Rectal smooth muscle tissue (tissue), 1 donor: ENCODE data around the gene NTRK2.

Source experiments
- H3K27ac ChIP-seq: one replicate; pipeline ENCODE4 v1.7.0; 2013; ENCODE audit warnings: low read depth, low read length, inconsistent platforms
- H3K27me3 ChIP-seq: one replicate; pipeline ENCODE4 v1.7.0; 2013; ENCODE audit warnings: low read length; ENCODE audit not compliant: control insufficient read depth, insufficient read depth
- H3K36me3 ChIP-seq: one replicate; pipeline ENCODE4 v1.7.0; 2013; ENCODE audit warnings: low read length; ENCODE audit not compliant: control insufficient read depth, insufficient read depth
- H3K4me1 ChIP-seq: one replicate; pipeline ENCODE4 v1.7.0; 2013; ENCODE audit warnings: low read length; ENCODE audit not compliant: control insufficient read depth, insufficient read depth
- H3K4me3 ChIP-seq: one replicate; pipeline ENCODE4 v1.7.0; 2013; ENCODE audit warnings: low read length
- H3K9ac ChIP-seq: one replicate; pipeline ENCODE4 v1.7.0; 2013; ENCODE audit warnings: low read length

NTRK2 gene

GRCh38 chr9:84775056-84775643 lies 105.6 kb downstream of the NTRK2 start:
- no peak overlapping the region for H3K4me3 ChIP-seq
- H3K27ac ChIP-seq = no peak overlapping the region
- no peak overlapping the region for H3K9ac ChIP-seq
- H3K36me3 ChIP-seq = no peaks in the 10 kb centered on the region
- no peaks in the 10 kb centered on the region for H3K4me1 ChIP-seq
- H3K27me3 ChIP-seq = no peaks in the 10 kb centered on the region

DNA sequence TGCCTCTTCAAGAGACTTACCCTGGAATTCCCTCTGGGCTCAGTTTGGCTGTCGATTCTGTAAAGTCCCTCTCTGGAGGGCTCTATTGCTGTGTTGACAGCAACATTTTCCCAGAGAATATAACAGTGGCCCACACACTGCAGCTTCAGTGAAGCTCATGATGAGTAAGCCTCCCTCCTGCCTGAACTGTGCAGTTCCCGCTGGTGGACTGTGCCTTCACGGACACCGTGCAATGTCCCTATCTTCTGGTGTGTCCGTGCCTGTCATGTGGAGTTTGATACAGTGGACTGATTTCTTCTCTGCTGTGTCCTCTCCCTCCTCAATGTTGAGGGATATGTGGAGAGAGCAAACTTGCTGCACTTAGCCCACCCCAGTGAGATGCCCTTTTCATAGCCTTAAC lies 109.0 kb downstream of the NTRK2 start:
- Histone ChIP-seq H3K27me3 (no peaks in the 10 kb centered on the region), H3K36me3 (no peaks in the 10 kb centered on the region), H3K4me1 (no peaks in the 10 kb centered on the region), H3K4me3 (no peak overlapping the region), H3K9ac (no peak overlapping the region), H3K27ac (no peak overlapping the region)

GRCh38 chr9:84779883-84780282 lies 110.4 kb downstream of the NTRK2 start:
- H3K36me3 ChIP-seq = no peaks in the 10 kb centered on the region
- no peak overlapping the region for H3K27ac ChIP-seq
- H3K4me1 ChIP-seq = no peaks in the 10 kb centered on the region
- no peaks in the 10 kb centered on the region for H3K27me3 ChIP-seq
- H3K4me3 ChIP-seq = no peak overlapping the region
- H3K9ac ChIP-seq = no peak overlapping the region

GRCh38 chr9:84780385-84780784 lies 110.9 kb downstream of the NTRK2 start:
- Histone ChIP-seq H3K27ac (no peak overlapping the region), H3K4me3 (no peak overlapping the region), H3K36me3 (no peaks in the 10 kb centered on the region), H3K4me1 (no peaks in the 10 kb centered on the region), H3K27me3 (no peaks in the 10 kb centered on the region), H3K9ac (no peak overlapping the region)

GRCh38 chr9:84781458-84781857 lies 111.9 kb downstream of the NTRK2 start:
- Histone ChIP-seq H3K27ac (no peak overlapping the region), H3K27me3 (no peaks in the 10 kb centered on the region), H3K36me3 (no peaks in the 10 kb centered on the region), H3K4me3 (no peak overlapping the region), H3K9ac (no peak overlapping the region), H3K4me1 (no peaks in the 10 kb centered on the region)

DNA sequence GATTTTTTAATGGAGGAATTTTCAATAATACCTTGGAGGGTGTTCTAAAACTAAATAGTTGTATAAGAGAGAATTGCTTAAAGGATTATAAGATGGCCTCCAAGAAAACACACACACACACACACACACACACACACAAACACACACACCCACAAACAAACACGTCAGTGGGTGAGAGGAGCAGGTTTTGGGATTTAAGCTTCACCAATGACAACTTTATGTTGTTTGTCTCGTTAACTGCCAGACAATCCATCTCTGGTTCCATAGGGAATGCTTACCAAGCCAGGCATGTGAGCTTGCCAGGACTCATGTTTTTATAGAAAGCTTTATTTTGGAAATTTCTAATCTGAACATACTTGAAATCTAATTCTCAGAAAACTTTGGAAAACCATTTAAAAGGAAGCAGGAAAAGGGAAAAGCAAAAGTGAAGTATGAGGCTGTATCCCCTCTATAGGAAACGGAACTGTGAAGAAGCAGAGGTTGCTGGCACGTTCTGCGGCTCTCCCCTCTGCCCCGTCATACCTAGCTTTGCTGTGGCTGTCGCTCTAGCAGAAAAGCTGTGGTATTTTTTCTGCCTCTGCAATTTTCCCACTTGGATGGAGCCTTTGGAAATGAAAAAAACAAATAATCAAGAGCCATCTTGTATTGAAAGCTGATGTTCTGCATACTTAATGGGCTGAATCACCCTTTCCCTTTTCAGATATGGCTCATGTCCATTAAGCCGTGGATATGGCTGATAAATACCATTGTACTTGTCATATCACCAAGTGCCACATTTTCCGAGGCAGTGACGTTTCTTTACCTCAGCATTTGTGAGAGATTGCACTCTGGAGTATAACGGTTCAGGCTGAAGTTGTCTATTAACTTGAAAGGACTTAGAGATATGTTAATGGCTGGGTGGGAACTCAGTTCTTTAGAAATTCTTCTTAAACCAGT lies 112.7 kb downstream of the NTRK2 start:
- Histone ChIP-seq H3K9ac (no peak overlapping the region), H3K4me1 (no peaks in the 10 kb centered on the region), H3K36me3 (no peaks in the 10 kb centered on the region), H3K27me3 (no peaks in the 10 kb centered on the region), H3K27ac (no peak overlapping the region), H3K4me3 (no peak overlapping the region)

DNA sequence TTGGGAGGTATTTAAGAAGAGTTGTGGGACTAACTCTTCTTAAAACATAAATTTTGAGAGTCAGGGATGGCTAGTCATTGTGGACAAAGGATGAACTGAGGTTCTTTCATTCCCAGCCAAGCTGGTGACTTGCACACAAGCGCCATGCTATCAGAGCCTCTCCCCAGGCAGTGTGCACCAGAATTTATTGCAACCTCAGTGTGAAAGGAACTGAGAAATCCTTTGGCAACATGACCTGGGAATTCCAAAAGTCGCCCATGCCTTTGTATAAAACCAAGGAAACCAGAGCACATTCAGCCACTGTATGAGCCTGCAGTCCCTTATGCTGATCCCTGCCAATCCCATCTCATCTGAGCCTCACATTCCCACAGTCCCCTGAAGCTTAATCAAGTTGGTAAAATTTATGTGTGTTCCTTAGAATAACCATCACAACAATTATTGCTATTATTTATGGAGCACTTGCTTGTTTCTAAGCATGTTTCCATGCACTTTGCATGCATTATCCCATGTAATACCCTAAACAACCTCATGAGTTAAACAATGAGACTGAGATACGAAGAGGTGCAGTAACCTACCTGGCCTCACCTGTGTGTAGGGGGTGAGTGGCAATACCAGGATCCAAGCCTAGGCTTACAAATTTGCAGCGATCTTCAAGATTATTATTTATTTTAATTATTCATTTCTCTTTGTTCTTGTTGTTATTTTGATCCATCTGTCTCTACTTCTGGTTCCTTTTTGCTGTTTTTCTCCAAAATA lies 116.4 kb downstream of the NTRK2 start:
- Histone ChIP-seq H3K4me3 (no peak overlapping the region), H3K9ac (no peak overlapping the region)

DNA sequence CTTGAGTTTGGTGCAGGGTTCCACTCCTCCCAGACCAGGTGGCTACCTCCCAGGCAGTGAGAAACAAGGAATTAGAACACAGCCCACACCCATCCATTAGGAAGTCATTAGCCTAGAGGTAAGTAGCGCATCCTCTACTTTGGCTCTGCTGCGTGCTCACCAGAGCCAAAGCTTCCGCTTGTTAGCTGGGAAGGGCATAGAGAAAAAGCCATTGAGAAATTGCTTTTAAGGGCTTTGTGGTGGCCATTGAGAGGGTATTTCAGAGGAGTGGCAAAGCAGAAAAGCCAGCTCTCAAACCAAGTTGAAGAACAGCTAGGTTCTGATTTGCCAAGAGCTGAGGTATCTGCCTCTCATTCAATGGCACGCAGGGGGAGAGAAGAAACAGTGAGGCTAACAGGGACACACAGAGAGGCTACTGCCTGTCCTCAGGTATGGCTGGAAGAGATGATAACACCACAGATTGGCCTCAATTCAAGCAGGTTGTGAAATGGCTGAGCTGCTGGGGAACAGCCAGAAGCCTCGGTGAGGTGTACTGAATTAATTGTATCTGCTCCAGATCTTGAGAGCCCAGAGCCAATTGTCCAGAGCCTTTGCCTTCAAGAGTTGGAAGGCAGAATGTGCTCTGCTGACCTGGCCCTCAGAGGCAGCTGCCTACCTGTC lies 119.4 kb downstream of the NTRK2 start:
- Histone ChIP-seq H3K9ac (no peak overlapping the region), H3K4me3 (no peak overlapping the region), H3K27me3 (no peaks in the 10 kb centered on the region), H3K27ac (no peak overlapping the region), H3K36me3 (no peaks in the 10 kb centered on the region), H3K4me1 (no peaks in the 10 kb centered on the region)

More for the DNA sequence above, 116.4 kb downstream of the NTRK2 start:
- Histone ChIP-seq H3K27me3 (no peaks in the 10 kb centered on the region), H3K4me1 (no peaks in the 10 kb centered on the region), H3K27ac (no peak overlapping the region), H3K36me3 (no peaks in the 10 kb centered on the region)

DNA sequence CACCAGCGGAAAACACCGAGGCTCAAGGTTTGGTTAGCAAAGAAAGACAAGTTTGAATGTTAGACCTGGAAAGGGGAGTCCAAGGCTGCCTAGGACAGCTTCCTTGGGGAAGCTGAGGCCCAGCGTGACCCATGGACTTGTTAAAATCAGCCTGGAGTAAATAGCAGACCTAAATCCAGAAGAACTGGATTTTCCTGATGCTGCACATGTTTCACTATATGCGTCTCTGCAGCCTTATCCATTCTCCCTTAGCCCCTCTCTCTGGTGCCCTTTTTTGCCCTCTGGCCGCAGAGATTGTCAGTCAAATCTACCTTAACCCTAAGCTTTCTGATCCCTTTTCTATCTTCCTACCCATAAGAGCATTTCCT lies 119.9 kb downstream of the NTRK2 start:
- Histone ChIP-seq H3K27ac (no peak overlapping the region), H3K4me3 (no peak overlapping the region), H3K36me3 (no peaks in the 10 kb centered on the region)

DNA sequence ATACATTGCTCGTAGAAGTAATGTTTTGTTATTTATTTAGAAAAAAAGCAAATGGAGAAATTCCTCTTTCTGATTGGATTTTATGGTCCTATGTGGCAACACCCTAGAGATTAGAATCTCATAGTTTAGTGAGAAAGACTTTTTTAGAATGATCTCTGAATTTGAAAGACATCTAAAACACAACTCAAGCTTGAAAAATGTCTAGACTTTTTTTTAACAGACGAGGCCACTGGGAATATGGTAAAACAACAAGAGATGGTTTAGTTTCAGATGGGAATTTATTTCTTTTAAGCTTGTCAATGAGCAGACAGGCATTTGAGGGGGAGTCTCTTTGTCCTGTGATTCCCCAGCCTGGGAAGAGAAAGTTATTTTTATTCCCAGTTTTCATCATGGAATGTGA lies 122.1 kb downstream of the NTRK2 start:
- H3K4me3 ChIP-seq = no peak overlapping the region
- no peaks in the 10 kb centered on the region for H3K4me1 ChIP-seq
- H3K36me3 ChIP-seq = no peaks in the 10 kb centered on the region
- H3K27me3 ChIP-seq = no peaks in the 10 kb centered on the region
- H3K27ac ChIP-seq = no peak overlapping the region
- no peak overlapping the region for H3K9ac ChIP-seq

More for the DNA sequence above, 119.9 kb downstream of the NTRK2 start:
- no peak overlapping the region for H3K9ac ChIP-seq
- no peaks in the 10 kb centered on the region for H3K4me1 ChIP-seq
- no peaks in the 10 kb centered on the region for H3K27me3 ChIP-seq

GRCh38 chr9:84793251-84793650 lies 123.7 kb downstream of the NTRK2 start:
- Histone ChIP-seq H3K36me3 (no peaks in the 10 kb centered on the region), H3K27ac (no peak overlapping the region), H3K4me1 (no peaks in the 10 kb centered on the region), H3K27me3 (no peaks in the 10 kb centered on the region), H3K9ac (no peak overlapping the region), H3K4me3 (no peak overlapping the region)

GRCh38 chr9:84794981-84795637 lies 125.6 kb downstream of the NTRK2 start:
- Histone ChIP-seq H3K36me3 (no peaks in the 10 kb centered on the region), H3K27ac (no peak overlapping the region), H3K4me3 (no peak overlapping the region), H3K9ac (no peak overlapping the region), H3K27me3 (no peaks in the 10 kb centered on the region), H3K4me1 (no peaks in the 10 kb centered on the region)
